SH-SY5Y (cell line): ENCODE results near the gene ACVR1B.

Experiments used
- GATA2 ChIP-seq: IDR thresholded peaks from 2 replicates; pipeline ENCODE4 v1.6.1; 2011; ENCODE audit warnings: mild to moderate bottlenecking, low read depth, low read length
- GATA3 ChIP-seq: IDR thresholded peaks from 2 replicates; pipeline ENCODE4 v1.6.1; 2011; ENCODE audit warnings: low read depth, mild to moderate bottlenecking, low read length, moderate library complexity

The ACVR1B gene

GRCh38 chr12:51980051-51980808 lies 28.7 kb downstream of the ACVR1B start:
- TF ChIP-seq GATA3 = no peak
- no peak for TF ChIP-seq GATA2

GRCh38 chr12:51980809-51981127 lies 29.3 kb downstream of the ACVR1B start:
- no peak for TF ChIP-seq GATA3
- TF ChIP-seq GATA2 = no peak

- TF ChIP-seq GATA2 = no peak
- no peak for TF ChIP-seq GATA3
Observed at GRCh38 chr12:51984657-51985056, 33.2 kb downstream of the ACVR1B start.

GRCh38 chr12:51985154-51985835 lies 33.8 kb downstream of the ACVR1B start:
- TF ChIP-seq GATA3 (no peak), GATA2 (no peak)

GRCh38 chr12:51986834-51987233 lies 35.3 kb downstream of the ACVR1B start:
- TF ChIP-seq GATA3 (no peak), GATA2 (no peak)

- TF ChIP-seq GATA2 (no peak), GATA3 (no peak)
Observed at GRCh38 chr12:51992246-51992645, 40.7 kb downstream of the ACVR1B start.

GRCh38 chr12:51994539-51994820 lies 43.0 kb downstream of the ACVR1B start:
- TF ChIP-seq GATA3 = no peak
- no peak for TF ChIP-seq GATA2

GRCh38 chr12:51994959-51995358 lies 43.5 kb downstream of the ACVR1B start:
- TF ChIP-seq GATA2 (no peak), GATA3 (no peak)

- TF ChIP-seq GATA3 = no peak
- no peak for TF ChIP-seq GATA2
Observed at GRCh38 chr12:51997136-51997535, 45.6 kb downstream of the ACVR1B start.

GRCh38 chr12:52003016-52003550 lies 51.6 kb downstream of the ACVR1B start:
- no peak for TF ChIP-seq GATA3
- no peak for TF ChIP-seq GATA2

- no peak for TF ChIP-seq GATA3
- no peak for TF ChIP-seq GATA2
Observed at GRCh38 chr12:52003591-52003990, 52.1 kb downstream of the ACVR1B start.

GRCh38 chr12:52004042-52004648 lies 52.6 kb downstream of the ACVR1B start:
- TF ChIP-seq GATA2 (no peak), GATA3 (no peak)

GRCh38 chr12:52005218-52005902 lies 53.9 kb downstream of the ACVR1B start:
- no peak for TF ChIP-seq GATA2
- TF ChIP-seq GATA3 = no peak

GRCh38 chr12:52005903-52006703 lies 54.6 kb downstream of the ACVR1B start:
- TF ChIP-seq GATA3 (no peak), GATA2 (no peak)

- TF ChIP-seq GATA3 (no peak), GATA2 (no peak)
Observed at GRCh38 chr12:52006726-52007157, 55.2 kb downstream of the ACVR1B start, which contains the start of gene TAMALIN. Gene TAMALIN, plus strand, starts transcription at chr12:52006946. Its CDS starts 74 bp downstream, at chr12:52007020.
